K562 (cell line): ENCODE data around the gene NIN. TPM values are rescaled to one million over a fixed set of nuclear protein-coding genes. Genes with fewer than 3 reads are reported as not detected.

ENCODE experiments used
- ATAC-seq: fragments of 200-7000 bp; cut with Tn5 transposase; 3 replicates; pipeline ENCODE4 v1.9.1; 2020; ENCODE audit warnings: moderate library complexity
- BruUV-seq: library from RNA; stranded (reverse); fragments of 400-500 nt; replicated peaks from 2 replicates; lab custom pipeline; 2021; lab: Mats Ljungman, UMichigan
- CTCF ChIA-PET: fragments of 300-600 bp; formaldehyde crosslinking; extraction: SDS; loops from one replicate; lab custom pipeline; 2021; ENCODE audit warnings: low intra/inter-chr PET ratio; lab: Yijun Ruan, JAX
- POLR2A ChIA-PET: fragments of 300-600, 350-650 bp; sonication (Branson Sonifier 250); formaldehyde crosslinking; extraction: SDS; loops from one replicate; lab custom pipeline; 2021; ENCODE audit warnings: antibody characterized with exemption, inconsistent platforms; lab: Yijun Ruan, JAX
- DNase-seq, 4 experiments: peaks; one replicate each; pipeline versions ENCODE4 v3.0.0 to v3.0.0-alpha.2; 2011 to 2018; ENCODE audit warnings: low spot score in 3 of 4, mixed read lengths in 3 of 4; ENCODE audit errors: extremely low read depth in 1 of 4
- FAIRE-seq: peaks from 2 replicates; lab custom pipeline; 2011; peaks lifted over from hg19 to GRCh38; lab: Jason Lieb, UNC
- H2AFZ ChIP-seq: 2 replicates; pipeline ENCODE4 v1.6.0; 2011; ENCODE audit warnings: low read depth, low read length, control low read depth, inconsistent platforms
- H3K27ac ChIP-seq: fragments of 200-600 bp; 3 replicates; pipeline ENCODE4 v1.8.0; 2011; ENCODE audit warnings: low read depth, mild to moderate bottlenecking, control low read depth, inconsistent platforms, low read length, moderate library complexity, mixed read lengths; ENCODE audit errors: extremely low read depth
- H3K27me3 ChIP-seq, 2 experiments: fragments of 300-600 bp in 1 of 2; 2 replicates in 1 of 2; 3 replicates in 1 of 2; pipeline versions ENCODE4 v1.6.0 to v1.8.0; 2011; ENCODE audit warnings: inconsistent platforms in 2 of 2, low read length in 2 of 2, mild to moderate bottlenecking in 1 of 2, mixed read lengths in 1 of 2, moderate library complexity in 1 of 2; ENCODE audit not compliant: control insufficient read depth in 2 of 2, insufficient read depth in 2 of 2
- H3K36me3 ChIP-seq: fragments of 300-600 bp; 3 replicates; pipeline ENCODE4 v1.8.0; 2011; ENCODE audit warnings: mild to moderate bottlenecking, low read length, inconsistent platforms; ENCODE audit not compliant: control insufficient read depth, insufficient read depth
- H3K4me1 ChIP-seq, 2 experiments: fragments of 200-600 bp in 1 of 2; replicated peaks in 1 of 2; 2 replicates in 1 of 2; 3 replicates in 1 of 2; pipeline versions ENCODE4 v1.5.1 to v1.8.0; 2011; ENCODE audit warnings: inconsistent platforms in 2 of 2, low read length in 2 of 2, mild to moderate bottlenecking in 1 of 2, mixed read lengths in 1 of 2, moderate library complexity in 1 of 2; ENCODE audit not compliant: control insufficient read depth in 2 of 2, insufficient read depth in 2 of 2
- H3K4me2 ChIP-seq: 2 replicates; pipeline ENCODE4 v1.6.1; 2011; ENCODE audit warnings: low read length, control low read depth, inconsistent platforms, mixed read lengths; ENCODE audit not compliant: insufficient read depth
- H3K4me3 ChIP-seq: fragments of 200-600 bp; sonication (generic), shearing (Covaris generic); 2 replicates; pipeline ENCODE4 v1.5.1; 2016; ENCODE audit warnings: control low read depth, inconsistent platforms
- H3K79me2 ChIP-seq: fragments of 200-600 bp; 3 replicates; pipeline ENCODE4 v1.8.0; 2011; ENCODE audit warnings: low read length, inconsistent platforms; ENCODE audit not compliant: control insufficient read depth, insufficient read depth
- H3K9ac ChIP-seq, 2 experiments: 2 replicates each; pipeline versions ENCODE4 v1.6.0 to v1.6.1; 2011; ENCODE audit warnings: low read depth in 2 of 2, low read length in 2 of 2, control low read depth in 1 of 2, inconsistent platforms in 1 of 2, mild to moderate bottlenecking in 1 of 2, mixed read lengths in 1 of 2; ENCODE audit not compliant: insufficient read depth in 1 of 2
- H3K9me1 ChIP-seq: one replicate; pipeline ENCODE4 v1.6.0; 2011; ENCODE audit warnings: inconsistent platforms, mild to moderate bottlenecking, low read length, moderate library complexity; ENCODE audit not compliant: control insufficient read depth, insufficient read depth
- H3K9me3 ChIP-seq: replicated peaks from 2 replicates; pipeline ENCODE4 v1.5.1; 2011; ENCODE audit warnings: low read depth, low read length, inconsistent platforms; ENCODE audit not compliant: control insufficient read depth, insufficient read depth
- H4K20me1 ChIP-seq: replicated peaks from 2 replicates; pipeline ENCODE4 v1.6.1; 2011; ENCODE audit warnings: low read length, inconsistent platforms, mixed read lengths; ENCODE audit not compliant: control insufficient read depth, insufficient read depth
- BDP1 ChIP-seq: IDR thresholded peaks from 3 replicates; pipeline ENCODE4 v1.6.1; 2011; ENCODE audit not compliant: insufficient read length, insufficient read depth
- BRD4 ChIP-seq: fragments of 200-600 bp; sonication (generic); IDR thresholded peaks from 2 replicates; pipeline ENCODE4 v1.6.1; 2017; ENCODE audit warnings: inconsistent platforms
- FOXA3 ChIP-seq, 2 experiments: fragments of 450-650 bp in 1 of 2; sonication (generic) in 1 of 2; formaldehyde crosslinking; IDR thresholded peaks in 1 of 2; conservative IDR thresholded peaks in 1 of 2; 2 replicates each; pipeline versions ENCODE4 v1.4.0 to v1.8.0; 2020 to 2022; ENCODE audit warnings: mild to moderate bottlenecking in 2 of 2, missing genetic modification reagents in 1 of 2
- SMAD2 ChIP-seq: fragments of 150-350 bp; IDR thresholded peaks from 2 replicates; pipeline ENCODE4 v1.6.1; 2014; ENCODE audit warnings: low read depth, mild to moderate bottlenecking, low read length
- ZNF232 ChIP-seq: sonication (generic); formaldehyde crosslinking; IDR thresholded peaks from 2 replicates; pipeline ENCODE4 v1.8.0; 2022; ENCODE audit warnings: mild to moderate bottlenecking, missing genetic modification reagents
- ZNF707 ChIP-seq: fragments of 250-450 bp; sonication (Bioruptor Pico); conservative IDR thresholded peaks from 2 replicates; pipeline ENCODE4 v1.8.0; 2022; ENCODE audit warnings: inconsistent platforms, mild to moderate bottlenecking, moderate library complexity
- ZSCAN29 ChIP-seq: fragments of 450-650 bp; IDR thresholded peaks from 2 replicates; pipeline ENCODE4 v1.6.1; 2017
- WGBS: fragments of 100-300 bp; shearing (Covaris generic); methylation state at CpG from one replicate; pipeline ENCODE4 v1.1.6; 2016; ENCODE audit warnings: low coverage, mixed read lengths; ENCODE audit not compliant: insufficient coverage; ENCODE audit errors: missing lambda C conversion rate; 5-methylcytosine and 5-hydroxymethylcytosine counted together
- in situ Hi-C: fragments of 300-500 bp; cut with MboI; formaldehyde crosslinking; loops from 4 replicates; pipeline ENCODE4 v1.15.0; 2018; ENCODE audit warnings: inconsistent platforms, mixed read lengths
- intact Hi-C: fragments of 100-400 bp; cut with micrococcal nuclease; formaldehyde crosslinking; loops from 2 replicates; pipeline ENCODE4 v1.14.2; 2022
- polyA plus RNA-seq, 8 experiments: library from polyadenylated mRNA; depleted of rRNA in 4 of 8; stranded (reverse) in 5 of 8; unstranded in 3 of 8; fragments of >200 nt; fragmentation: Nextera tagmentation in 2 of 8; fragmentation: Illumina TruSeq in 1 of 8; extraction: Ambion mirVana in 2 of 8; extraction: Trizol in 1 of 8; gene quantifications; 2 replicates each; pipeline versions ENCODE4 v1.2.1 to v1.2.3, GENCODE V29; 2011 to 2014; ENCODE audit warnings: inconsistent platforms in 1 of 8, missing spikeins in 1 of 8
- total RNA-seq, 7 experiments: library from RNA; depleted of rRNA in 6 of 7; stranded (reverse); fragments of >200 nt in 6 of 7; fragmentation: Illumina TruSeq in 2 of 7; extraction: Trizol in 2 of 7; gene quantifications; 2 replicates each; pipeline versions ENCODE4 v1.2.1 to v1.2.3, GENCODE V29; 2011 to 2021; ENCODE audit warnings: low replicate concordance in 1 of 7
- TF ChIP-seq, protein P1 (sequence below): sonication (generic); formaldehyde crosslinking; IDR thresholded peaks from 2 replicates; pipeline ENCODE4 v1.8.0; 2023; ENCODE audit warnings: missing genetic modification reagents, mild to moderate bottlenecking, borderline replicate concordance
- TF ChIP-seq, protein P2 (sequence below): fragments of 250-450 bp; sonication (Bioruptor Pico); IDR thresholded peaks from 2 replicates; pipeline ENCODE4 v1.4.0; 2020; ENCODE audit warnings: mild to moderate bottlenecking
- TF ChIP-seq, protein P3 (sequence below), 3 experiments: IDR thresholded peaks in 2 of 3; conservative IDR thresholded peaks in 1 of 3; 2 replicates each; pipeline ENCODE4 v1.5.1; 2011 to 2012; ENCODE audit warnings: low read length in 3 of 3, mild to moderate bottlenecking in 3 of 3, control low read depth in 2 of 3, improper control_type of control experiment in 1 of 3, inconsistent platforms in 1 of 3, low read depth in 1 of 3, mixed read lengths in 1 of 3, moderate library complexity in 1 of 3; ENCODE audit not compliant: insufficient read depth in 2 of 3

NIN gene
- total and polyA plus RNA-seq, 9 of the 15 experiments (the other 6 are each of a cell fraction or from before 2014, with no cell fraction given), result 0.84 to 8.4 (median 5.0) TPM

DNA sequence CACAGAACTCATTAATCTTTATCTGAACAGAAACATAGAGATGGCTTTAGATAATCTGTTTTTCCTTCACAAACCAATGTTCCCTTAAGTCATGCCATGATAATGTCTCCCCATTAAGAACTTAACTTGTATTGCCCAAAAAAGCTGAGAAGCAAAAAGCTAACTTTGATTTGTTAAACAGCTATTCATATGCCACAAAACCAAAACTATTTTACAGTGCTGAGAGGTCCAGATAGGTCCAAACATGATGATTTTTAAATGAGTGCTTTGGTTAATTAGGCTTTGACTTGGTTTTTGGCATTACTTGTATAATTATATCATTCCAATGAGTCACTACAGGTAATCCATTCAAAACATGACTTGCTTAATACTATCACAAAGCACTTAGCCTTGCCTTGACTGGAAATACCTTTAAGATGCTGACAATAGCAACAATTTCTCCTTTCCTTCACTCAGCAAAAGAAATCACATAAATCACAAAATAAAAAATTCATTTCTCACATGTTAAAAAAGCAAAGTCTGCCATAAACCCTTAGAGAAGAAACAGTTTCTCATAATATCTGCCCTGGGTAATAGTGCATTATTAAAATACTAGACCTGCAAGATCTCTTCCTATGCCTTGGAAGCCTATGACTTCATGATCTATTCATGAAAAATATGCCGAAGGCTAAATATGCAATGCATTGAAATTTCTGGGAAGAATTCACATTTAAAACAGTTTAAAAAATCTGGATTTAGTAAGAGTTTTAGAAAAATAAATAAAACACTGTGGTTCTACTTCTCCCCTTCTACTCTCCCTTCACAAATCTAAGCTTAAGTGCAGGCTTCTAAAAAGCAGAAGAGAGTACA lies 110.8 kb downstream of the NIN start:
- no peak for ATAC-seq
- Histone ChIP-seq H4K20me1 (no peaks in the 10 kb centered on the region), H3K9me1 (no peaks in the 10 kb centered on the region), H3K4me2 (no peak overlapping the region), H3K4me3 (no peak overlapping the region), H3K36me3 (no peaks in the 10 kb centered on the region; the same call in 2 of the 3 replicates), H3K27ac (no peak overlapping the region), H3K9me3 (no peaks in the 10 kb centered on the region), H3K9ac (no peak overlapping the region), H3K4me1 (no peaks in the 10 kb centered on the region), H3K79me2 (no peaks in the 10 kb centered on the region), H2AFZ (no peak overlapping the region), H3K27me3 (no peaks in the 10 kb centered on the region; a peak in 1 of 5 replicates)
- WGBS, result 12% methylated on average over 1 of the region's 1 CpG
- no peak for FAIRE-seq
- TF ChIP-seq SMAD2 (no peak), ZNF707 (no peak), BRD4 (no peak), FOXA3 (CRISPR knock-in tag; conservative IDR thresholded peaks at IDR 0.05 in 1 of 2, IDR thresholded peaks at IDR 0.05 in 1 of 2) (no peak), BDP1 (no peak), ZNF232 (CRISPR knock-in tag) (no peak), ZSCAN29 (no peak)
- TF ChIP-seq, protein P1, sequence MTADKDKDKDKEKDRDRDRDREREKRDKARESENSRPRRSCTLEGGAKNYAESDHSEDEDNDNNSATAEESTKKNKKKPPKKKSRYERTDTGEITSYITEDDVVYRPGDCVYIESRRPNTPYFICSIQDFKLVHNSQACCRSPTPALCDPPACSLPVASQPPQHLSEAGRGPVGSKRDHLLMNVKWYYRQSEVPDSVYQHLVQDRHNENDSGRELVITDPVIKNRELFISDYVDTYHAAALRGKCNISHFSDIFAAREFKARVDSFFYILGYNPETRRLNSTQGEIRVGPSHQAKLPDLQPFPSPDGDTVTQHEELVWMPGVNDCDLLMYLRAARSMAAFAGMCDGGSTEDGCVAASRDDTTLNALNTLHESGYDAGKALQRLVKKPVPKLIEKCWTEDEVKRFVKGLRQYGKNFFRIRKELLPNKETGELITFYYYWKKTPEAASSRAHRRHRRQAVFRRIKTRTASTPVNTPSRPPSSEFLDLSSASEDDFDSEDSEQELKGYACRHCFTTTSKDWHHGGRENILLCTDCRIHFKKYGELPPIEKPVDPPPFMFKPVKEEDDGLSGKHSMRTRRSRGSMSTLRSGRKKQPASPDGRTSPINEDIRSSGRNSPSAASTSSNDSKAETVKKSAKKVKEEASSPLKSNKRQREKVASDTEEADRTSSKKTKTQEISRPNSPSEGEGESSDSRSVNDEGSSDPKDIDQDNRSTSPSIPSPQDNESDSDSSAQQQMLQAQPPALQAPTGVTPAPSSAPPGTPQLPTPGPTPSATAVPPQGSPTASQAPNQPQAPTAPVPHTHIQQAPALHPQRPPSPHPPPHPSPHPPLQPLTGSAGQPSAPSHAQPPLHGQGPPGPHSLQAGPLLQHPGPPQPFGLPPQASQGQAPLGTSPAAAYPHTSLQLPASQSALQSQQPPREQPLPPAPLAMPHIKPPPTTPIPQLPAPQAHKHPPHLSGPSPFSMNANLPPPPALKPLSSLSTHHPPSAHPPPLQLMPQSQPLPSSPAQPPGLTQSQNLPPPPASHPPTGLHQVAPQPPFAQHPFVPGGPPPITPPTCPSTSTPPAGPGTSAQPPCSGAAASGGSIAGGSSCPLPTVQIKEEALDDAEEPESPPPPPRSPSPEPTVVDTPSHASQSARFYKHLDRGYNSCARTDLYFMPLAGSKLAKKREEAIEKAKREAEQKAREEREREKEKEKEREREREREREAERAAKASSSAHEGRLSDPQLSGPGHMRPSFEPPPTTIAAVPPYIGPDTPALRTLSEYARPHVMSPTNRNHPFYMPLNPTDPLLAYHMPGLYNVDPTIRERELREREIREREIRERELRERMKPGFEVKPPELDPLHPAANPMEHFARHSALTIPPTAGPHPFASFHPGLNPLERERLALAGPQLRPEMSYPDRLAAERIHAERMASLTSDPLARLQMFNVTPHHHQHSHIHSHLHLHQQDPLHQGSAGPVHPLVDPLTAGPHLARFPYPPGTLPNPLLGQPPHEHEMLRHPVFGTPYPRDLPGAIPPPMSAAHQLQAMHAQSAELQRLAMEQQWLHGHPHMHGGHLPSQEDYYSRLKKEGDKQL (CRISPR knock-in tag), result no peak
- TF ChIP-seq, protein P2, sequence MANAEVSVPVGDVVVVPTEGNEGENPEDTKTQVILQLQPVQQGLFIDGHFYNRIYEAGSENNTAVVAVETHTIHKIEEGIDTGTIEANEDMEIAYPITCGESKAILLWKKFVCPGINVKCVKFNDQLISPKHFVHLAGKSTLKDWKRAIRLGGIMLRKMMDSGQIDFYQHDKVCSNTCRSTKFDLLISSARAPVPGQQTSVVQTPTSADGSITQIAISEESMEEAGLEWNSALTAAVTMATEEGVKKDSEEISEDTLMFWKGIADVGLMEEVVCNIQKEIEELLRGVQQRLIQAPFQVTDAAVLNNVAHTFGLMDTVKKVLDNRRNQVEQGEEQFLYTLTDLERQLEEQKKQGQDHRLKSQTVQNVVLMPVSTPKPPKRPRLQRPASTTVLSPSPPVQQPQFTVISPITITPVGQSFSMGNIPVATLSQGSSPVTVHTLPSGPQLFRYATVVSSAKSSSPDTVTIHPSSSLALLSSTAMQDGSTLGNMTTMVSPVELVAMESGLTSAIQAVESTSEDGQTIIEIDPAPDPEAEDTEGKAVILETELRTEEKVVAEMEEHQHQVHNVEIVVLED (CRISPR knock-in tag), result no peak
- TF ChIP-seq, protein P3, sequence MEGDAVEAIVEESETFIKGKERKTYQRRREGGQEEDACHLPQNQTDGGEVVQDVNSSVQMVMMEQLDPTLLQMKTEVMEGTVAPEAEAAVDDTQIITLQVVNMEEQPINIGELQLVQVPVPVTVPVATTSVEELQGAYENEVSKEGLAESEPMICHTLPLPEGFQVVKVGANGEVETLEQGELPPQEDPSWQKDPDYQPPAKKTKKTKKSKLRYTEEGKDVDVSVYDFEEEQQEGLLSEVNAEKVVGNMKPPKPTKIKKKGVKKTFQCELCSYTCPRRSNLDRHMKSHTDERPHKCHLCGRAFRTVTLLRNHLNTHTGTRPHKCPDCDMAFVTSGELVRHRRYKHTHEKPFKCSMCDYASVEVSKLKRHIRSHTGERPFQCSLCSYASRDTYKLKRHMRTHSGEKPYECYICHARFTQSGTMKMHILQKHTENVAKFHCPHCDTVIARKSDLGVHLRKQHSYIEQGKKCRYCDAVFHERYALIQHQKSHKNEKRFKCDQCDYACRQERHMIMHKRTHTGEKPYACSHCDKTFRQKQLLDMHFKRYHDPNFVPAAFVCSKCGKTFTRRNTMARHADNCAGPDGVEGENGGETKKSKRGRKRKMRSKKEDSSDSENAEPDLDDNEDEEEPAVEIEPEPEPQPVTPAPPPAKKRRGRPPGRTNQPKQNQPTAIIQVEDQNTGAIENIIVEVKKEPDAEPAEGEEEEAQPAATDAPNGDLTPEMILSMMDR (IDR thresholded peaks at IDR 0.05 in 2 of 3, conservative IDR thresholded peaks at IDR 0.05 in 1 of 3; ENCODE audit: insufficient read depth in 2 of 3, low read depth in 1 of 3, low read length in 3 of 3), result no peak
- in situ Hi-C loops, result no loop called here
- no TSS peak for BruUV-seq
- intact Hi-C loops, result no loop called here
- POLR2A ChIA-PET, result interaction anchor here (0.6 kb wide), 1 partner anchor 91 kb away, joined by 3 read pairs; no protein-coding TSS in a partner anchor
- no peak for DNase-seq
- CTCF ChIA-PET, result no interaction called here
